B cell (primary cell): ENCODE measurements around the gene IL22RA2. TPM values are rescaled to one million over a fixed set of nuclear protein-coding genes. Genes with fewer than 3 reads are reported as not detected.

ENCODE experiments used
- ATAC-seq: fragments of 200-7000 bp; cut with Tn5 transposase; one replicate; pipeline ENCODE4 v1.10.0; 2021; ENCODE audit warnings: low read depth, mild to moderate bottlenecking, moderate number of reproducible peaks, moderate library complexity
- CTCF ChIA-PET: fragments of 350-600 bp; sonication (Branson Sonifier 250); formaldehyde crosslinking; loops from one replicate; lab custom pipeline; 2021; ENCODE audit warnings: antibody characterized with exemption, inconsistent platforms; lab: Charles Lee
- POLR2A ChIA-PET: fragments of 350-600 bp; sonication (Branson Sonifier 250); formaldehyde crosslinking; loops from one replicate; lab custom pipeline; 2021; ENCODE audit warnings: antibody characterized with exemption; lab: Charles Lee
- DNase-seq: peaks from one replicate; pipeline ENCODE4 v3.0.0; 2013
- H2AFZ ChIP-seq: 2 replicates; pipeline ENCODE4 v1.6.1; 2012; ENCODE audit warnings: mild to moderate bottlenecking, low read depth, low read length; ENCODE audit not compliant: insufficient read depth, poor library complexity, severe bottlenecking
- H3K27ac ChIP-seq, 2 donors: 1 replicate in 1 of 2; 2 replicates in 1 of 2; pipeline ENCODE4 v1.5.1; 2012 to 2013; ENCODE audit warnings: low read length in 2 of 2, mild to moderate bottlenecking in 2 of 2, moderate library complexity in 1 of 2
- H3K27me3 ChIP-seq, 4 experiments: fragments of 200-600 bp in 1 of 4; sonication (generic) in 1 of 4; replicated peaks in 1 of 4; 1 replicate in 2 of 4; 2 replicates in 2 of 4; pipeline versions ENCODE4 v1.6.1 to v1.7.0; 2013 to 2016; ENCODE audit warnings: low read length in 3 of 4, mild to moderate bottlenecking in 2 of 4, mixed read lengths in 1 of 4, moderate library complexity in 1 of 4; ENCODE audit not compliant: insufficient read depth in 4 of 4, control insufficient read depth in 3 of 4; ENCODE audit errors: control extremely low read depth in 1 of 4
- H3K36me3 ChIP-seq, 2 experiments: replicated peaks in 1 of 2; 1 replicate in 1 of 2; 2 replicates in 1 of 2; pipeline versions ENCODE4 v1.6.1 to v1.7.1; 2013; ENCODE audit warnings: low read length in 1 of 2; ENCODE audit not compliant: insufficient read depth in 2 of 2, control insufficient read depth in 1 of 2; ENCODE audit errors: control extremely low read depth in 1 of 2, extremely low read depth in 1 of 2
- H3K4me1 ChIP-seq, 2 donors: fragments of 200-600 bp in 1 of 2; sonication (generic) in 1 of 2; 1 replicate in 1 of 2; 2 replicates in 1 of 2; pipeline versions ENCODE4 v1.5.1 to v1.6.1; 2013 to 2017; ENCODE audit warnings: low read length in 2 of 2; ENCODE audit not compliant: control insufficient read depth in 2 of 2, insufficient read depth in 2 of 2
- H3K4me2 ChIP-seq: replicated peaks from 2 replicates; pipeline ENCODE3; 2012; ENCODE audit warnings: mild to moderate bottlenecking, low read depth, low read length; ENCODE audit not compliant: poor library complexity, severe bottlenecking
- H3K4me3 ChIP-seq, 5 experiments: fragments of 200-600 bp in 1 of 5; sonication (generic) in 1 of 5; 1 replicate in 3 of 5; 2 replicates in 2 of 5; pipeline versions ENCODE4 v1.5.1 to v1.7.0; 2011 to 2016; ENCODE audit warnings: low read length in 4 of 5, mild to moderate bottlenecking in 4 of 5, low read depth in 2 of 5, control low read depth in 1 of 5, moderate library complexity in 1 of 5; ENCODE audit not compliant: insufficient read depth in 1 of 5; ENCODE audit errors: control extremely low read depth in 1 of 5, extremely low read depth in 1 of 5
- H3K79me2 ChIP-seq: fragments of 200-600 bp; sonication (generic); one replicate; pipeline ENCODE4 v1.6.0; 2016; ENCODE audit warnings: low read length; ENCODE audit not compliant: control insufficient read depth, insufficient read depth
- H3K9ac ChIP-seq: fragments of 200-600 bp; sonication (generic); 2 replicates; pipeline ENCODE4 v1.6.1; 2017; ENCODE audit warnings: mild to moderate bottlenecking, low read length, moderate library complexity
- H3K9me3 ChIP-seq, 3 donors: one replicate each; pipeline versions ENCODE4 v1.6.1 to v1.7.1; 2013; ENCODE audit warnings: low read length in 2 of 3; ENCODE audit not compliant: control insufficient read depth in 2 of 3, insufficient read depth in 1 of 3; ENCODE audit errors: control extremely low read depth in 1 of 3
- H4K20me1 ChIP-seq: 2 replicates; pipeline ENCODE4 v1.6.0; 2012; ENCODE audit warnings: mild to moderate bottlenecking, low read length; ENCODE audit not compliant: insufficient read depth, control insufficient read depth, poor library complexity, severe bottlenecking
- H3K27ac Mint-ChIP-seq: one replicate; pipeline ENCODE4 v1.8.0; 2021; ENCODE audit warnings: mixed read lengths
- H3K27me3 Mint-ChIP-seq: one replicate; pipeline ENCODE4 v1.8.0; 2021; ENCODE audit warnings: mixed read lengths
- H3K4me1 Mint-ChIP-seq: one replicate; pipeline ENCODE4 v1.8.0; 2021; ENCODE audit warnings: mixed read lengths
- H3K4me3 Mint-ChIP-seq: one replicate; pipeline ENCODE4 v1.8.0; 2021; ENCODE audit warnings: mixed read lengths
- H3K9me3 Mint-ChIP-seq: one replicate; pipeline ENCODE4 v1.8.0; 2022; ENCODE audit warnings: mixed read lengths; ENCODE audit not compliant: insufficient read depth
- EZH2 ChIP-seq: IDR thresholded peaks from 2 replicates; pipeline ENCODE4 v1.6.1; 2012; ENCODE audit warnings: borderline replicate concordance, low read depth, mild to moderate bottlenecking, moderate library complexity, low read length; ENCODE audit not compliant: insufficient read depth, poor library complexity, severe bottlenecking
- WGBS: methylation state at CpG from one replicate; pipeline ENCODE4 v1.1.5; 2013; ENCODE audit warnings: missing lambda C conversion rate; ENCODE audit not compliant: insufficient coverage; 5-methylcytosine and 5-hydroxymethylcytosine counted together
- intact Hi-C: fragments of 100-400 bp; cut with micrococcal nuclease; formaldehyde crosslinking; loops from one replicate; pipeline ENCODE4 v1.10.0; 2022
- polyA plus RNA-seq: library from polyadenylated mRNA; depleted of rRNA; stranded (reverse); fragments of >200 nt; gene quantifications from 2 replicates; pipeline ENCODE4 v1.2.3, GENCODE V29; 2012
- total RNA-seq, 2 donors: library from RNA; stranded (reverse); fragments of 120-200 nt in 1 of 2; gene quantifications; 1 replicate in 1 of 2; 2 replicates in 1 of 2; pipeline versions ENCODE4 v1.2.3 to v1.2.4, GENCODE V29; 2013 to 2022
- TF ChIP-seq, protein P1 (sequence below): fragments of 200-600 bp; IDR thresholded peaks from one replicate; pipeline ENCODE4 v1.8.0; 2022; ENCODE audit warnings: antibody characterized with exemption, mild to moderate bottlenecking

IL22RA2 gene
- total and polyA plus RNA-seq, 2 donors (not counting 1 experiment from before 2014, with no cell fraction given): not detected

- ChIA-PET CTCF (interaction anchor here (1.1 to 3.1 kb wide), 9 partner anchors 11 to 101 kb away, joined by 3 to 31 read pairs (median 4); no protein-coding TSS in a partner anchor), POLR2A (interaction anchor here (1.3 kb wide), 1 partner anchor 19 kb away, joined by 5 read pairs; no protein-coding TSS in a partner anchor)
- peaks cover 27 to 29% of the 10 kb centered on the region in 2 donors for H3K4me1 ChIP-seq
- intact Hi-C loops: loop anchor here (2.0 kb wide), 2 partner anchors 19 to 27 kb away; no protein-coding TSS in a partner anchor
- Mint-ChIP-seq H3K9me3 (peaks cover 5% of the 10 kb centered on the region), H3K27me3 (no peaks in the 10 kb centered on the region), H3K4me3 (peak overlapping the region; percentile 83), H3K4me1 (peaks cover 35% of the 10 kb centered on the region), H3K27ac (peak overlapping the region; percentile 91)
- no peaks in the 10 kb centered on the region for H4K20me1 ChIP-seq
- H3K79me2 ChIP-seq: no peaks in the 10 kb centered on the region
- peaks cover 3 to 22% (median 18%) of the 10 kb centered on the region in 3 donors for H3K9me3 ChIP-seq
- H2AFZ ChIP-seq: peak overlapping the region; percentile 60
- H3K27ac ChIP-seq: peak overlapping the region; percentile 22 to 74
- peak overlapping the region; percentile 57 for H3K4me2 ChIP-seq
- ATAC-seq (peak; percentile 28), DNase-seq (peak; percentile 39)
- WGBS: no CpG with 5 or more reads among the region's 2 CpGs
- no peaks in the 10 kb centered on the region for H3K27me3 ChIP-seq
- H3K36me3 ChIP-seq: no peaks in the 10 kb centered on the region
- H3K9ac ChIP-seq: peak overlapping the region; percentile 41
- H3K4me3 ChIP-seq: peak overlapping the region in 1 of 5 experiments; percentile 25
- TF ChIP-seq, protein P1, sequence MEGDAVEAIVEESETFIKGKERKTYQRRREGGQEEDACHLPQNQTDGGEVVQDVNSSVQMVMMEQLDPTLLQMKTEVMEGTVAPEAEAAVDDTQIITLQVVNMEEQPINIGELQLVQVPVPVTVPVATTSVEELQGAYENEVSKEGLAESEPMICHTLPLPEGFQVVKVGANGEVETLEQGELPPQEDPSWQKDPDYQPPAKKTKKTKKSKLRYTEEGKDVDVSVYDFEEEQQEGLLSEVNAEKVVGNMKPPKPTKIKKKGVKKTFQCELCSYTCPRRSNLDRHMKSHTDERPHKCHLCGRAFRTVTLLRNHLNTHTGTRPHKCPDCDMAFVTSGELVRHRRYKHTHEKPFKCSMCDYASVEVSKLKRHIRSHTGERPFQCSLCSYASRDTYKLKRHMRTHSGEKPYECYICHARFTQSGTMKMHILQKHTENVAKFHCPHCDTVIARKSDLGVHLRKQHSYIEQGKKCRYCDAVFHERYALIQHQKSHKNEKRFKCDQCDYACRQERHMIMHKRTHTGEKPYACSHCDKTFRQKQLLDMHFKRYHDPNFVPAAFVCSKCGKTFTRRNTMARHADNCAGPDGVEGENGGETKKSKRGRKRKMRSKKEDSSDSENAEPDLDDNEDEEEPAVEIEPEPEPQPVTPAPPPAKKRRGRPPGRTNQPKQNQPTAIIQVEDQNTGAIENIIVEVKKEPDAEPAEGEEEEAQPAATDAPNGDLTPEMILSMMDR: no peak
- no peak for TF ChIP-seq EZH2
These were observed 51.9 kb downstream of the IL22RA2 start for GRCh38 chr6:137121401-137121997.

- Histone ChIP-seq H3K36me3 (no peaks in the 10 kb centered on the region), H3K4me3 (no peak overlapping the region), H3K4me1 (peaks cover 27 to 29% of the 10 kb centered on the region in 2 donors), H3K9me3 (peaks cover 3 to 22% (median 18%) of the 10 kb centered on the region in 3 donors), H3K9ac (peak overlapping the region; percentile 41), H3K79me2 (no peaks in the 10 kb centered on the region), H3K27me3 (no peaks in the 10 kb centered on the region), H3K27ac (peak overlapping the region; percentile 22 to 74), H2AFZ (peak overlapping the region; percentile 60), H3K4me2 (peak overlapping the region; percentile 57), H4K20me1 (no peaks in the 10 kb centered on the region)
- ChIA-PET CTCF (interaction anchor here (1.1 to 3.1 kb wide), 8 partner anchors 15 to 102 kb away, joined by 3 to 31 read pairs (median 6); no protein-coding TSS in a partner anchor), POLR2A (interaction anchor here (1.3 kb wide), 1 partner anchor 18 kb away, joined by 5 read pairs; no protein-coding TSS in a partner anchor)
- Mint-ChIP-seq H3K4me1 (peaks cover 35% of the 10 kb centered on the region), H3K27ac (peak overlapping the region; percentile 91), H3K4me3 (peak overlapping the region; percentile 83), H3K9me3 (peaks cover 5% of the 10 kb centered on the region), H3K27me3 (no peaks in the 10 kb centered on the region)
- intact Hi-C loops: loop anchor here (2.0 kb wide), 2 partner anchors 18 to 26 kb away; no protein-coding TSS in a partner anchor
- TF ChIP-seq, protein P1: no peak
- TF ChIP-seq EZH2: no peak
- DNase-seq (no peak), ATAC-seq (no peak)
These were observed 52.7 kb downstream of the IL22RA2 start for GRCh38 chr6:137120748-137121147.
